Activated T-cell treated with anti-CD3 and anti-CD28 coated beads, Interleukin-2, amount 50 U/mL, for 24 hours (primary cell): ENCODE results near the gene TMEM63B.
A peak's percentile ranks its signal among the peaks of the same experiment; 100 is the strongest.

Experiments used
- DNase-seq: peaks from one replicate; pipeline ENCODE4 v3.0.0-alpha.2; 2020
- H3K27ac Mint-ChIP-seq: 2 replicates; pipeline ENCODE4 v1.8.0; 2020; ENCODE audit warnings: mild to moderate bottlenecking, mixed read lengths
- H3K27me3 Mint-ChIP-seq: 2 replicates; pipeline ENCODE4 v1.8.0; 2020; ENCODE audit warnings: mixed read lengths
- H3K36me3 Mint-ChIP-seq: 2 replicates; pipeline ENCODE4 v1.8.0; 2020; ENCODE audit warnings: low read depth, mixed read lengths
- H3K4me1 Mint-ChIP-seq: 2 replicates; pipeline ENCODE4 v1.8.0; 2020; ENCODE audit warnings: low read depth, mixed read lengths
- H3K4me3 Mint-ChIP-seq: 2 replicates; pipeline ENCODE4 v1.8.0; 2020; ENCODE audit warnings: mild to moderate bottlenecking, moderate library complexity, mixed read lengths
- H3K9me3 Mint-ChIP-seq: 2 replicates; pipeline ENCODE4 v1.8.0; 2020; ENCODE audit warnings: mixed read lengths

Gene TMEM63B

GRCh38 chr6:44120692-44121443 lies 6.5 kb upstream of the TMEM63B start:
- H3K9me3 Mint-ChIP-seq: no peaks in the 10 kb centered on the region
- no peak overlapping the region for H3K4me3 Mint-ChIP-seq
- H3K4me1 Mint-ChIP-seq: peaks cover 82% of the 10 kb centered on the region
- peaks cover 68% of the 10 kb centered on the region for H3K36me3 Mint-ChIP-seq
- H3K27ac Mint-ChIP-seq: no peak overlapping the region
- no peaks in the 10 kb centered on the region for H3K27me3 Mint-ChIP-seq
- no peak for DNase-seq

- peak overlapping the region; percentile 30 for H3K27ac Mint-ChIP-seq
Measured at GRCh38 chr6:44122801-44123200, 4.6 kb upstream of the TMEM63B start.

DNA sequence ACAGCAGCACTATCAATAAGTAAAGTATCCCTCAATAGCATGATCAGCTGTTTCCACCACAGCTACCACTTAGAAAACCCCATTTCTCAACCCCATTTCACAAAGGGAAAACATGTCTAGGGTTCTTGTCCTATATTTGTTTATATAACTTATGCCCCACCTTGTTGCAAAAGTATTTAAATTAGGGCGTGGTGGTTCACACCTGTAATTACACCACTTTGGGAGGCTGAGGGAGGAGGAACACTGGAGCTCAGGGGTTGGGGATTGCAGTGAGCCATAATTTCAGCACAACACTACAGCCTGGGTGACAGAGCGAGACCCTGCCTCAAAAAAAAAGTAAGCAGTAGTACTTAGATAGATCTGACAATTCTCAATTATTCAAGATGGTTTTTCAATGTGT lies 3.8 kb upstream of the TMEM63B start:
- Mint-ChIP-seq H3K4me3 (peak overlapping the region; percentile 23), H3K27me3 (no peaks in the 10 kb centered on the region), H3K4me1 (peaks cover 72% of the 10 kb centered on the region), H3K9me3 (no peaks in the 10 kb centered on the region), H3K27ac (no peak overlapping the region), H3K36me3 (peaks cover 54% of the 10 kb centered on the region)
- DNase-seq: no peak

More at GRCh38 chr6:44122801-44123200, 4.6 kb upstream of the TMEM63B start:
- Mint-ChIP-seq H3K4me1 (peaks cover 77% of the 10 kb centered on the region), H3K9me3 (no peaks in the 10 kb centered on the region), H3K36me3 (peaks cover 62% of the 10 kb centered on the region), H3K27me3 (no peaks in the 10 kb centered on the region), H3K4me3 (peak overlapping the region; percentile 23)
- no peak for DNase-seq

DNA sequence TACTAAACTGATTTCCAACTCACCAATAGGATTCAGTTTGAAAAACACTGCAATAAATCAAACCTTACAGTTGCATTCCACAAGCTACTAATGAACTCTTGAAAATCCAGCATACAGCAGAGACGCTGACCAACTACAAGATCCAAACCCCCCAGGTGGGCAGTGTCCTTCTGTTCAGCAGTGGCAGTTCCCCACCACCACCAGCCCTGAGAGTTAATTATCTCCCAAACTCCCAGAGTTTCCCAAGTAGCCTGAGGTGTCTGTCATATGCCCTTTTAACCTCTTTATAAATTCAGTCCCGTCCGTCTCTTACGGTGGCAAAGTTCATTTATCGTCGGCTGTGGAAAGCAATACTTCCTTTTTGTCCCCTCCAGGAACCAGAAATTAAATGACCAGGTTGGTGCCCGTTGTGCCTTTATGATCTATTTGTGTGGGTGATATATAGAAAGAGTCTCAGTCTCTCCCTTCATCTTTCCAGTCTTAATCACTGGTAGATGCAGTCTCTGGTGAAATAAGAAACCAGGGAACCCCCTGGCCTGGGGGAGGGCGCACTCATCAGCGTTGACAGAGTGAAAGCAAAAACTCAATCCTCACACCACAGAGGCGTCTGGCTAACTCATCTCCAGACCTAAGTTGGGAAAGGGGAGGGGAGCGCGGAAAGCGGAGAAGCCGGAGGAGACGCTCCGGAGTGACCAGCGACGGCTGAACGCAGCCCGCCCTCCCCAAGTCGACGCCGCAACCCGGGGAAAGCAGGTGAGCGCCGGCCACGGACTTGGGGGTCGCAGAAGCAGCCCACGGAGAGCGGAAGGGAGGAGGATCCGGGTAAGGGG lies 819 bp upstream of the TMEM63B start:
- H3K27me3 Mint-ChIP-seq: no peaks in the 10 kb centered on the region
- H3K36me3 Mint-ChIP-seq: peaks cover 41% of the 10 kb centered on the region
- H3K4me3 Mint-ChIP-seq: peak overlapping the region; percentile 82
- peak overlapping the region; percentile 98 for H3K27ac Mint-ChIP-seq
- peaks cover 56% of the 10 kb centered on the region for H3K4me1 Mint-ChIP-seq
- peak; percentile 84 for DNase-seq
- no peaks in the 10 kb centered on the region for H3K9me3 Mint-ChIP-seq

DNA sequence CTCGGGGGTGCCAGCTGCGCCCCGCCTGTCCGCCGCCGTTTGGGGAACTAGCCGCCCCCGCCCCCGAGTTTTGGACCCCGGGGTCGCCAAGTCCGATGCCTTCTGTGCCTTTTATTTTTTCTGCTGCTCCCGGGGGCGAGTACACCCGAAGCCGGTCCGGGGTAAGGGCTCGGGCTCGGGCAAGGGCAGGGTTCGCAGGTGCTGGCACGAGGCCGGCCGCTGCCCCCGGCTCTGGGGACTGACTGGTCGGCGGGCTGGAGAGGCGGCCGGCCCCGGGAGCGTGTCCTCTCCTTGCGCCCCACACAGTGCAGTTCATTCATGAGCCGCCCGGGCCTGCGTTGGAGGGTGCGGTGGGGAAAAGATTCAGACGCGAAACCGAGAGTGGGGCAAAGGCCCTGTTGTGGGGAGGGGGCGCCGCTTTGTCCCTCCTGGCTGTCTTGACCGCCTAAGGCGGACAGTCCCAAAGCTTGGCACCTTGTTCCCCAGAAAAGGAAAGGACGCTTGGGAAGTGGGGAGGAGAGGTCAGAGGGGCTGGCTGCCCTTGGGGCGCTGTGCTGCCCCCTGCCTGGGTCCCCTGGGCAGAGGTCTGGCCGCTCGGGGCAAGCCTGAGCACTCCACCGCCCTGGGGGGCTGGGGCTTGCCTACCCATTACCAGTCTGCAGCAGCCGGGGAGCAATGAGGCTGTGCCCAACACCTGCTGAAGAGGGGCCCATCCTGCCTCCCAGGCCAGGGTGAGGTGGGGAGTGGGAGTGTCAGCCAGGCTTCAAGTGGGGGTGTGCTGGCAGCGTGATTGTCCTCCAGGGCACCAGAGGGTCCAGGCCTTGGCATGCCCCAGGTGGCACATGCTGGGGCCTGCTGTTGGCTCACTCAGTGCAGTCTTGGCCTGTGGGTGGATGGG lies 915 bp downstream of the TMEM63B start:
- H3K27me3 Mint-ChIP-seq: no peaks in the 10 kb centered on the region
- peaks cover 42% of the 10 kb centered on the region for H3K4me1 Mint-ChIP-seq
- peak overlapping the region; percentile 78 for H3K4me3 Mint-ChIP-seq
- H3K27ac Mint-ChIP-seq: peak overlapping the region; percentile 35
- DNase-seq: peak; percentile 47
- H3K36me3 Mint-ChIP-seq: peaks cover 33% of the 10 kb centered on the region
- H3K9me3 Mint-ChIP-seq: no peaks in the 10 kb centered on the region

GRCh38 chr6:44129841-44130322 lies 2.5 kb downstream of the TMEM63B start:
- no peak overlapping the region for H3K4me3 Mint-ChIP-seq
- no peak for DNase-seq
- peaks cover 22% of the 10 kb centered on the region for H3K36me3 Mint-ChIP-seq
- peaks cover 28% of the 10 kb centered on the region for H3K4me1 Mint-ChIP-seq
- H3K9me3 Mint-ChIP-seq: no peaks in the 10 kb centered on the region
- no peak overlapping the region for H3K27ac Mint-ChIP-seq
- H3K27me3 Mint-ChIP-seq: no peaks in the 10 kb centered on the region

- Mint-ChIP-seq H3K4me3 (no peak overlapping the region), H3K27ac (no peak overlapping the region), H3K9me3 (no peaks in the 10 kb centered on the region), H3K27me3 (no peaks in the 10 kb centered on the region), H3K36me3 (peaks cover 22% of the 10 kb centered on the region), H3K4me1 (peaks cover 13% of the 10 kb centered on the region)
- DNase-seq: no peak
Measured at GRCh38 chr6:44131892-44132291, 4.5 kb downstream of the TMEM63B start.

DNA sequence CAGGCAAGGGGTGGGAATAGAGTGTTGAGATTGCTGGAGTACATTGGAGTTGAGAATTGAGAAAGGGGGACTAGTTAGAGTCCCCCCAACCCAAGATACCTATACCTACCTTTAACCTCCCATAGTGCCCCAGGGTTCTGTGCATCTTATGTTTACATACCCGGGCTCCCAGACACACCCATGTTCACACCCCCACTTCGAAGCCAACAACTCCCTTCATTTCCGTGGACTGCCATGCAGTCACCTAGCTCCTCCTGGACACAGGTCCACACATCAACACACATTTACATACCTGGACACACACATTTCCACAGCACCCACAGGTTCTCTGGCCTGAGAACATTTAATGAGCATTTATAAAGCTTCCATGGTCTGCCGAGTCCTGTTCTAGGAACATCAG lies 5.1 kb downstream of the TMEM63B start:
- no peak for DNase-seq
- Mint-ChIP-seq H3K36me3 (peaks cover 28% of the 10 kb centered on the region), H3K4me3 (no peak overlapping the region), H3K4me1 (peaks cover 13% of the 10 kb centered on the region), H3K9me3 (no peaks in the 10 kb centered on the region), H3K27me3 (no peaks in the 10 kb centered on the region), H3K27ac (no peak overlapping the region)

DNA sequence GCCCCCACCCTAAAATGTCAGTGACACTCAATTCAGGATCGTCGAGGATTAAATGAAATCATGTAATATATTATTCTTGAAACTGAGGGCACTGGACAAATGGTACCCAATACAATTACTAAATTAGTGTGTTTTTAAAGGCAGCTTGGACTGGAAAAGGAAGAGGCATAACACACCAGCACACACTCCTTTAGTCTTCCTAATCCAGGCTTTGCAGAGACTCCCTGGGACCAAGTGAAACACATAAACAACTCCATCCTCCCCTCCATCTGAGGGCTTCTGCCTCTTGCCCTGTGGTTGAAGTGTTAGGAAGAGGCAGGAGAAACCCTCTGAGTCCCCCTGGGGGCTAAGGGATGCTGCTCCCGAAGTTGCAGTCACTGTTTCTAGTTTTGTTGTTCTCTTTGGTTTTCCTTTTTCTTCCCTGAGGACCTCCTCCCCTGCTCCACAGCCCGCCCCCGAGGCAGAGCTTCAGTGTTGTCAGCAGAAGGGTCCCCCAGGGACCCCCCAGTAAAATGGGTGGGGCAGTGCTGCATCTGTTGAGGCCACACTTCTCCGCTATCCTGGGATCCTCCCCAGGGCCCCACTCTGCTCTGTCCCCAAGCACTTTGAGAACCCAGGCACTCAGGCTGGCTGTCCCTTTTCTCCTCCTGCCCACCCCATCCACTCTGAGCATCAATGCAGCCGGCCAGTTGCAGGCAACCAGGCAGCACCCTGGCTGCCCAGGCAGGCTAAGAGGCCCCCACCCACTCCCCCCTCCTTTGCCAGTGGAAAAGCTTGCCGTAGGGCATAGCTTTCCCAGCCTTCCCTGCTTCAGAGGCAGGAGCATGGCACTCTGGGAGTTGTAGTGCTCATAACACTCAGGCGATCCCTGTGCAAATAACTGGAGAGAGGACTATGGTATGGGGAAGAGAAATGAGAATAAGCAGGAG lies 5.9 kb downstream of the TMEM63B start:
- no peak overlapping the region for H3K27ac Mint-ChIP-seq

DNA sequence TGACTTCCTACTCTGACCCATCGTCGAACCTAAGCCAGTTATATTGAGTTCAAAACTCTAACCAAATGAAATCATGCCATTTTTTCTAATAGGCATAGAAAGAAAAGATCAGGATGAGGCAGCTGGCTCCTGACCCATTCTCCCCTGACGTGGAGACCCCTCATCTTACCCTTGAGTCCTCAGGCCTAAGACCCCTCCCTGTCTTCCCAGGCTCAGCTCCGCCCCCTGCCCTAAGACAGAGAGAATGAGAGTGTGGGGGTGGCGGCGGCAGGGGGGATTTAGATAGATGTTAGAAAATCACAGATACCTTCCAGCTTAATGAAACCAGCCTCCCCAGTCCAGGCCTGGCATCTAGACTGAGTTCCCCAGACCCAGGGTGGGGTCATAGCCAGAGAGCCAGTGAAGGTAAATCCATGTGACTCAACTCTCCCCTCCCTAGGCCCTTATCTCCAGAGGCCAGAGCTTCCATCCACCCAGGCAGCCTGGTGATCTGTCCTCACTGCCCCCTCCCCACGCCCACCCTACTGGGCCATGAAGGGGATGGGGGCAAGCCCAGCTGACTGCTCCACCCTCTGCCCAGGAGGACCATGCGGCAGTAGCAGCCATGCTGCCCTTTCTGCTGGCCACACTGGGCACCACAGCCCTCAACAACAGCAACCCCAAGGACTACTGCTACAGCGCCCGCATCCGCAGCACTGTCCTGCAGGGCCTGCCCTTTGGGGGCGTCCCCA lies 6.8 kb downstream of the TMEM63B start:
- Mint-ChIP-seq H3K4me1 (peaks cover 6% of the 10 kb centered on the region), H3K27ac (no peak overlapping the region), H3K36me3 (peaks cover 37% of the 10 kb centered on the region), H3K9me3 (no peaks in the 10 kb centered on the region), H3K4me3 (no peak overlapping the region), H3K27me3 (no peaks in the 10 kb centered on the region)
- no peak for DNase-seq

More for the DNA sequence above, 5.9 kb downstream of the TMEM63B start:
- DNase-seq: no peak
- Mint-ChIP-seq H3K27me3 (no peaks in the 10 kb centered on the region), H3K4me1 (peaks cover 11% of the 10 kb centered on the region), H3K9me3 (no peaks in the 10 kb centered on the region), H3K4me3 (no peak overlapping the region), H3K36me3 (peaks cover 30% of the 10 kb centered on the region)

DNA sequence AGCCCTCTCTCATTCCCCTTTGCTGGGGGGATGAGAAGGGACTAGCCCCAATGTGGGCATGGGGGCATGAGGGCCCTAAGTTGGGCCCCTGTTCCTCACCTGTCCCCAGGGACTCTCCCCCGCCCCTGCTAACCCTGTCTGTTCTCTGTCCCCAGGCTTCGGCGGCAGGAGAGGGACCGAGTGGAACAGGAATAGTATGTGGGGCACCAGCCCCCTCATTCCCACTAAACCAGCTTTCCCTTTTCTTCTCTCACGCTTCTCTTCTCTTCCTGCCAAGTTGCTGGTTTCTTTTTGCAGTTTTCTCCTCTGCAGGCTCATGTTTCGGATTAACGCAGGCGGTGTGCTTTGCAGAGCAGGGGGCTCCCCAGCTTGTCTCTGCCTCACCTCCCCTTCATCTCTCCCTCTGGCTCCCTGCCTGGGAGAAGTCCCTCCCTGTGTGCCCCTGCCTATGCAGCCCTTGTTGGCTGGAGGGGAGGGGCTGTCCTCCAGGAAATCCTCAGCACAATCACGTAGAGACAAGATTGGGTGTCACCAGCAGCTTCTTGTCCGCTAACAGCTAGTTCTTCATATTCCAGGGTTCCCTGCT lies 7.9 kb downstream of the TMEM63B start:
- H3K4me3 Mint-ChIP-seq: no peak overlapping the region
- H3K27ac Mint-ChIP-seq: no peak overlapping the region
- no peaks in the 10 kb centered on the region for H3K9me3 Mint-ChIP-seq
- H3K36me3 Mint-ChIP-seq: peaks cover 47% of the 10 kb centered on the region
- no peak for DNase-seq
- no peaks in the 10 kb centered on the region for H3K27me3 Mint-ChIP-seq
- peaks cover 3% of the 10 kb centered on the region for H3K4me1 Mint-ChIP-seq

- Mint-ChIP-seq H3K9me3 (no peaks in the 10 kb centered on the region), H3K4me3 (no peak overlapping the region), H3K36me3 (peaks cover 53% of the 10 kb centered on the region), H3K27ac (no peak overlapping the region), H3K27me3 (no peaks in the 10 kb centered on the region), H3K4me1 (peaks cover 3% of the 10 kb centered on the region)
- no peak for DNase-seq
Measured at GRCh38 chr6:44135875-44136274, 8.5 kb downstream of the TMEM63B start.
